Breast epithelium (tissue), 4 donors: ENCODE data around the gene WDR87. TPM values are rescaled to one million over a fixed set of nuclear protein-coding genes. Genes with fewer than 3 reads are reported as not detected.

ENCODE experiments used
- DNase-seq, 2 donors: peaks; one replicate each; pipeline ENCODE4 v3.0.0-alpha.2; 2019; ENCODE audit warnings: low spot score in 2 of 2
- H3K27ac ChIP-seq, 2 donors: fragments of 200-600 bp; sonication (generic) in 1 of 2; one replicate each; pipeline ENCODE4 v1.5.1; 2016 to 2019; ENCODE audit warnings: mild to moderate bottlenecking in 1 of 2
- H3K27me3 ChIP-seq, 2 donors: fragments of 200-600 bp; sonication (generic) in 1 of 2; one replicate each; pipeline versions ENCODE4 v1.5.1 to v1.6.0; 2017 to 2019; ENCODE audit warnings: control low read depth in 1 of 2, mild to moderate bottlenecking in 1 of 2
- H3K36me3 ChIP-seq: fragments of 200-600 bp; one replicate; pipeline ENCODE4 v1.5.1; 2019
- H3K4me1 ChIP-seq, 2 donors: fragments of 200-600 bp; sonication (generic); one replicate each; pipeline ENCODE4 v1.5.1; 2016 to 2019; ENCODE audit warnings: control low read depth in 1 of 2
- H3K4me3 ChIP-seq, 3 donors: fragments of 200-600 bp; sonication (generic); 1 replicate in 2 of 3; 2 replicates in 1 of 3; pipeline ENCODE4 v1.5.1; 2016 to 2019; ENCODE audit warnings: mild to moderate bottlenecking in 3 of 3, moderate library complexity in 2 of 3
- H3K9me3 ChIP-seq, 2 donors: fragments of 200-600 bp; sonication (generic) in 1 of 2; one replicate each; pipeline ENCODE4 v1.5.1; 2016 to 2019; ENCODE audit warnings: control low read depth in 1 of 2
- POLR2A ChIP-seq: fragments of 450-650 bp; IDR thresholded peaks from one replicate; pipeline ENCODE4 v1.6.1; 2016; ENCODE audit warnings: antibody characterized with exemption, mild to moderate bottlenecking, moderate library complexity
- POLR2AphosphoS5 ChIP-seq, 3 donors: sonication (generic); formaldehyde crosslinking; IDR thresholded peaks; one replicate each; pipeline ENCODE4 v1.6.1; 2017; ENCODE audit warnings: antibody characterized with exemption in 3 of 3
- intact Hi-C: fragments of 100-400 bp; cut with DNase I; formaldehyde crosslinking; loops from one replicate; pipeline ENCODE4 v1.15.1; 2023; ENCODE audit warnings: low total_unique reads
- total RNA-seq, 3 donors: library from RNA; depleted of rRNA; stranded (reverse); fragments of >200 nt; gene quantifications; one replicate each; pipeline ENCODE4 v1.1.0, GENCODE V29; 2016
- TF ChIP-seq, protein P1 (sequence below), 3 donors: fragments of 450-650 bp; IDR thresholded peaks; one replicate each; pipeline ENCODE4 v1.5.1; 2016 to 2017; ENCODE audit warnings: antibody characterized with exemption in 3 of 3, mild to moderate bottlenecking in 3 of 3, moderate library complexity in 3 of 3

WDR87 gene
- total RNA-seq, 3 donors from 2014 or later, result not detected

DNA sequence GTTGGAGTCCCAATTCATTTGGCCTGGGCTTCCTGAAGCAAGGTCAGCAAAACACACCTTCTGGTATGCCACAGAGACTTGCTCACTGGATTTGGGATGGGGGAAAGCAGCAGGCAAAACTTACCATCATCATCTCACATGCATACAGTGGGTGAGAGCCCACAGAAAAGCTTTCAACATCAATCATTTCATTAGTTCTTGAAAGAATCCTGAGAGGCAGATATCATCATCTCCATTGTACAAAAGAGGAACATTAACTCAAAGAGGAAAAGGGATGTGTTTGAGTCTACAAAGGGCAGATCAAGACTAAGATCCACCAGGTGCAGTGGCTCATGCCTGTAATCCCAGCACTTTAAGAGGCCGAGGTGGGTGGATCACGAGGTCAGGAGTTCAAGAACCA, 6.4 kb downstream of the WDR87 start:
- intact Hi-C loops, result no loop called here
- DNase-seq, result no peak

DNA sequence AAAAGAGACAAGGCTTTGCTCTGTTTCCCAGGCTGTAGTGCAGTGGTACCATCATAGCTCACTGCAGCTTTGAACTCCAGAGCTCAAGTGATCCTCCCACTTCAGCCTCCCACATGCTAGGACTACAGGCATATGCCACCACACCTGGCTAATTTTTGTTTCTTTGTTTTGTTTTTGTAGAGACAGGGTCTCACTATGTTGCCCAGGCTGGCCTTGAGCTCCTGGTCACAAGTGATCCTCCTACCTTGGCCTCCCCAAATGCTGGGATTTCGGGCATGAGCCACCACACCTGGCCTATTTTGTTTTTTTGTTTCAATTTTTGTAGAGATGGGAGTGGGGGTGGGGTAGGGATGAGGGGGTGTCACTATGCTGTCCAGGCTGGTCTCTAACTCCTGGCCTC, 6.9 kb downstream of the WDR87 start:
- DNase-seq, result no peak
- intact Hi-C loops, result no loop called here
- no peak overlapping the region for H3K4me3 ChIP-seq
- H3K27me3 ChIP-seq, result no peaks in the 10 kb centered on the region
- no peak overlapping the region for H3K27ac ChIP-seq
- no peaks in the 10 kb centered on the region for H3K4me1 ChIP-seq
- H3K9me3 ChIP-seq, result no peaks in the 10 kb centered on the region
- TF ChIP-seq POLR2A, result no peak
- TF ChIP-seq POLR2AphosphoS5 (IDR thresholded peaks at IDR 0.05), result no peak
- TF ChIP-seq, protein P1, sequence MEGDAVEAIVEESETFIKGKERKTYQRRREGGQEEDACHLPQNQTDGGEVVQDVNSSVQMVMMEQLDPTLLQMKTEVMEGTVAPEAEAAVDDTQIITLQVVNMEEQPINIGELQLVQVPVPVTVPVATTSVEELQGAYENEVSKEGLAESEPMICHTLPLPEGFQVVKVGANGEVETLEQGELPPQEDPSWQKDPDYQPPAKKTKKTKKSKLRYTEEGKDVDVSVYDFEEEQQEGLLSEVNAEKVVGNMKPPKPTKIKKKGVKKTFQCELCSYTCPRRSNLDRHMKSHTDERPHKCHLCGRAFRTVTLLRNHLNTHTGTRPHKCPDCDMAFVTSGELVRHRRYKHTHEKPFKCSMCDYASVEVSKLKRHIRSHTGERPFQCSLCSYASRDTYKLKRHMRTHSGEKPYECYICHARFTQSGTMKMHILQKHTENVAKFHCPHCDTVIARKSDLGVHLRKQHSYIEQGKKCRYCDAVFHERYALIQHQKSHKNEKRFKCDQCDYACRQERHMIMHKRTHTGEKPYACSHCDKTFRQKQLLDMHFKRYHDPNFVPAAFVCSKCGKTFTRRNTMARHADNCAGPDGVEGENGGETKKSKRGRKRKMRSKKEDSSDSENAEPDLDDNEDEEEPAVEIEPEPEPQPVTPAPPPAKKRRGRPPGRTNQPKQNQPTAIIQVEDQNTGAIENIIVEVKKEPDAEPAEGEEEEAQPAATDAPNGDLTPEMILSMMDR (IDR thresholded peaks at IDR 0.05), result no peak
- no peaks in the 10 kb centered on the region for H3K36me3 ChIP-seq

More for the DNA sequence above, 6.4 kb downstream of the WDR87 start:
- Histone ChIP-seq H3K36me3 (no peaks in the 10 kb centered on the region), H3K4me3 (no peak overlapping the region), H3K27me3 (no peaks in the 10 kb centered on the region), H3K4me1 (no peaks in the 10 kb centered on the region), H3K9me3 (no peaks in the 10 kb centered on the region), H3K27ac (no peak overlapping the region)
- TF ChIP-seq, protein P1 (IDR thresholded peaks at IDR 0.05), result no peak
- TF ChIP-seq POLR2AphosphoS5 (IDR thresholded peaks at IDR 0.05) (no peak), POLR2A (no peak)

DNA sequence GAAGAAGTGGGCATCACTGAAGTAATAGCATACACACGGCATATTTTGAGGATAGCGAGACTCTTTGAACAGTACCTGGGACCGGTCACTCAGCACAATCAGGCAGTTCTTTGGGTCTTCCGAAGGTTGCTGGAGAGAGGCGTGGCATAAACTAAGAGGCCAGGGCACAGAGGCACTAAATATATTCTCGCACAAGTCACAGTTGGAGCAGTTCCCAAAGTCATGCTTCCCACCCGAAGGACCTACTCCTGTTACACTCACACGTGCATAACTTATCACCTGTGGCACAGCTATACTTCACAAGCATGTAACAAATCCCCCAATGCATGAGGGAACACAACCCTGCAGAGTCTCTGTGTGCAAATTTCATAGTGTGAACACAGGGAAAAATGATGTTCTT, 10.2 kb downstream of the WDR87 start:
- Histone ChIP-seq H3K27ac (no peak overlapping the region), H3K4me1 (no peaks in the 10 kb centered on the region), H3K36me3 (no peaks in the 10 kb centered on the region), H3K9me3 (no peaks in the 10 kb centered on the region), H3K4me3 (no peak overlapping the region), H3K27me3 (no peaks in the 10 kb centered on the region)
- DNase-seq, result no peak
- intact Hi-C loops, result no loop called here
- TF ChIP-seq, protein P1 (IDR thresholded peaks at IDR 0.05), result no peak
- TF ChIP-seq POLR2AphosphoS5 (IDR thresholded peaks at IDR 0.05) (no peak), POLR2A (no peak)

DNA sequence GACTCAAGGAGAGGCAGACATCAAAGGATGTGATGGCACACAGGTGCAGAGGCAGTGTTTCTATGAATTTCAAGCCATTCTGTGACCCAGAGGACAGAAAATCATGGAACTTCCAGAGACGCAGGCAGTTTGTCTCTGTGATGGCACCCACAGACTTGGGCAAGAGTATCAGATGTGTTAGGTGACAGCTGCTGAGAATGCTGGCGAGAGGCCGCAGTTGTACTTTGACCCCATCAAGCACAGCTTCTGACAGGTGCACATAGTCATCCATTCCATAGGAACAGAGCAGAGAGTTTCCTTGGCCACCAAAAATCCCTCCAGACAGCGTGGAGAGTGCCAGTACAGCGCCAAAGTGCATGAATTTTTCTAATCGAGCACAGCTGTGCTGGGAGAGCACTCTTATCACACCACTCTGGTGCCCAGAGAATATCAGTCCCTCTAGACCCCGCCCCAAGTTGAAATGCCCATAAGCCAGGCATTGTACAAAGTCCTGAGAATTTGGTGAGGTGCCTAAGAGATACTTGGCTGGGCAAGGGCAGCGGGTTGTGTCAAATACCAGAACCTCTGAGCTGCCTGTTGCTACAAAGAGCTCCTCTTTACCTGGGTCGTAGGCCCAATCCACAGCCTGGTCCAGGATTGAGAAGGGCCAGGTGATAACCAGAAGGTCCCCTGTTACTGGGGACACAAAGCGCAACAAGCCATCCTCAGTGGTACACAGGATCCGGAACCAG, 12.4 kb downstream of the WDR87 start:
- intact Hi-C loops, result no loop called here
- DNase-seq, result no peak
- TF ChIP-seq POLR2A, result no peak
- TF ChIP-seq, protein P1 (IDR thresholded peaks at IDR 0.05), result no peak
- no peak for TF ChIP-seq POLR2AphosphoS5 (IDR thresholded peaks at IDR 0.05)

DNA sequence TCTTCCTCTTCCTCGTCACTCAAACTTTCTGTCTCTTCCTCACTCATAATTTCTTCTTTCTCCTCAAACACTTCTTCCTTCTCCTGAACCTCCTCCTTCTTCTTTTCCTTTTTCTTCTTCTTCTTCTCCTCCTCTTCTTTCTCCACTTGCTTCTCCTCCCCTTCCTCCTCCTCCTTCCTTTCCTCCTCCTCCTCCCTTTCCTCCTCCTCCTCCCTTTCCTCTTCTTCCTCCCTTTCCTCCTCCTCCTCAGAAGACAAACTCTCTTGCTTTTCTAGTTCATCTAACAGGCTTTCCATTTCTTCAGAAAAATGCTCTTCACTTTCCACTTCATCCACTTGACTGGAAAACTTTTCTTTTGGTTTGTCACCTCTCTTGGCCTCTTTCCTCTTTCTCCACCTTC, 19.8 kb downstream of the WDR87 start:
- intact Hi-C loops, result no loop called here
- TF ChIP-seq, protein P1 (IDR thresholded peaks at IDR 0.05), result no peak
- TF ChIP-seq POLR2A, result no peak
- TF ChIP-seq POLR2AphosphoS5 (IDR thresholded peaks at IDR 0.05), result no peak
- Histone ChIP-seq H3K27ac (no peak overlapping the region), H3K36me3 (no peaks in the 10 kb centered on the region), H3K4me3 (no peak overlapping the region), H3K27me3 (no peaks in the 10 kb centered on the region), H3K4me1 (no peaks in the 10 kb centered on the region), H3K9me3 (peaks cover 15 to 39% of the 10 kb centered on the region in 2 donors)
- DNase-seq, result no peak

More for the DNA sequence above, 12.4 kb downstream of the WDR87 start:
- no peak overlapping the region for H3K27ac ChIP-seq
- H3K4me1 ChIP-seq, result no peaks in the 10 kb centered on the region
- H3K9me3 ChIP-seq, result no peaks in the 10 kb centered on the region
- H3K27me3 ChIP-seq, result no peaks in the 10 kb centered on the region
- no peaks in the 10 kb centered on the region for H3K36me3 ChIP-seq
- H3K4me3 ChIP-seq, result no peak overlapping the region
